OCI-LY1 (cell line): ENCODE data around the gene CIAO3.

Experiments used
- EZH2 ChIP-seq: fragments of 200-600 bp; sonication (generic), shearing (Covaris generic); IDR thresholded peaks from 2 replicates; pipeline ENCODE4 v1.8.0; 2017; ENCODE audit warnings: borderline replicate concordance, mixed run types, mild to moderate bottlenecking, antibody characterized with exemption, low read length, moderate library complexity, mixed read lengths
- TF ChIP-seq, protein P1 (sequence below): fragments of 200-600 bp; sonication (generic), shearing (Covaris generic); IDR thresholded peaks from 2 replicates; pipeline ENCODE4 v1.5.1; 2017; ENCODE audit warnings: mild to moderate bottlenecking, antibody characterized with exemption, low read length, moderate library complexity, mixed read lengths

DNA sequence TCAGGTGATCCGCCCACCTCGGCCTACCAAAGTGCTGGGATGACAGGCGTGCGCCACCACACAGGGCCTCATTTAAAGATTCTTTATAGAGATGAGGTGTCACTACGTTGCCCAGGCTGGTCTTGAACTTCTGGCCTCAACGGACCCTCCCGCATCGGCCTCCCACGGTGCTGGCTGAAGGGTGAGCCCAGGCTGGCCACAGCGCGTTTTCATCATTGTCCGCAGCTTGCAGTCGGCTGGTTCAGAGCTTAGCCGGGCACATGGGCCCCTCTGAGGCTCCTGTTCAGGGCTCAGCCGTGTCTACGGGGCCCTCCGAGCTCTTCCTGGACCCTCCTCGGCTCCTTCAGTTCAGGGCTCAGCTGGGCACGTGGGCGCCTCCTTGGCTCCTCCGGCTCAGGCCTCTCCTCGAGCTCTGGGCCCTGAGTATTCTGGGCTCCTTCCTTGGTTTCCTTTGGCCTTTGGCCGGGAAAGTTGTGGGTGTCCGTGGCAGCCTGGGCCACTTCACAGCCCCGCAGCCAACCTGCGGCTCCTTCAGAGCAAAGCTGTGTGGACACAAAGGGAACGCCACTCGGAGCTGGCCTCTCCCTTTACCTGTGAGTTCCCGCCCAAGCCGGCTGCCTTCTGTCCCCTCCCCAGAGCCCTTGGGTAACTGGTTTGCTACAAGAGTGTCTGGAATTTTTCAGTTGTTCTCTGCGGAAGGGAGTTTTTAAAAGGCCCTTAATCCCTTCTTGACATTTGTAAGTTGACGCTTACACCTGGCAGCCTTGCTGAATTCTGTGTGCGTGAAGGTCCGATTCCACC, 18.5 kb upstream of the CIAO3 start:
- TF ChIP-seq, protein P1, sequence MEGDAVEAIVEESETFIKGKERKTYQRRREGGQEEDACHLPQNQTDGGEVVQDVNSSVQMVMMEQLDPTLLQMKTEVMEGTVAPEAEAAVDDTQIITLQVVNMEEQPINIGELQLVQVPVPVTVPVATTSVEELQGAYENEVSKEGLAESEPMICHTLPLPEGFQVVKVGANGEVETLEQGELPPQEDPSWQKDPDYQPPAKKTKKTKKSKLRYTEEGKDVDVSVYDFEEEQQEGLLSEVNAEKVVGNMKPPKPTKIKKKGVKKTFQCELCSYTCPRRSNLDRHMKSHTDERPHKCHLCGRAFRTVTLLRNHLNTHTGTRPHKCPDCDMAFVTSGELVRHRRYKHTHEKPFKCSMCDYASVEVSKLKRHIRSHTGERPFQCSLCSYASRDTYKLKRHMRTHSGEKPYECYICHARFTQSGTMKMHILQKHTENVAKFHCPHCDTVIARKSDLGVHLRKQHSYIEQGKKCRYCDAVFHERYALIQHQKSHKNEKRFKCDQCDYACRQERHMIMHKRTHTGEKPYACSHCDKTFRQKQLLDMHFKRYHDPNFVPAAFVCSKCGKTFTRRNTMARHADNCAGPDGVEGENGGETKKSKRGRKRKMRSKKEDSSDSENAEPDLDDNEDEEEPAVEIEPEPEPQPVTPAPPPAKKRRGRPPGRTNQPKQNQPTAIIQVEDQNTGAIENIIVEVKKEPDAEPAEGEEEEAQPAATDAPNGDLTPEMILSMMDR = no peak
- TF ChIP-seq EZH2 = no peak
